Bronchial epithelial cell (primary cell): ENCODE data around the gene SULT2B1. TPM values are rescaled to one million over a fixed set of nuclear protein-coding genes. Genes with fewer than 3 reads are reported as not detected.
"Not testable (repeated sequence)": the region's sequence is repeated elsewhere in the genome, so short reads cannot be mapped to it uniquely, and the experiment has no call there.

Experiments
- DNase-seq: peaks from one replicate; pipeline ENCODE4 v3.0.0-alpha.2; 2010; ENCODE audit warnings: low read depth
- FAIRE-seq: peaks from 2 replicates; lab custom pipeline; 2011; peaks lifted over from hg19 to GRCh38; lab: Jason Lieb, UNC
- H3K27me3 ChIP-seq: 2 replicates; pipeline ENCODE4 v1.5.1; 2011; ENCODE audit warnings: low read length; ENCODE audit not compliant: control insufficient read depth, insufficient read depth
- H3K36me3 ChIP-seq: 2 replicates; pipeline ENCODE4 v1.5.1; 2011; ENCODE audit warnings: low read length; ENCODE audit not compliant: control insufficient read depth, insufficient read depth
- H3K4me3 ChIP-seq: 2 replicates; pipeline ENCODE4 v1.5.1; 2011; ENCODE audit warnings: mild to moderate bottlenecking, low read depth, low read length, control low read depth
- CTCF ChIP-seq: IDR thresholded peaks from 2 replicates; pipeline ENCODE4 v1.5.1; 2011; ENCODE audit warnings: mild to moderate bottlenecking, moderate library complexity, low read length, control low read depth, inconsistent platforms; ENCODE audit not compliant: insufficient read depth, severe bottlenecking
- total RNA-seq: library from RNA; depleted of rRNA; stranded (reverse); fragments of >200 nt; gene quantifications from 2 replicates; pipeline ENCODE4 v1.2.1, GENCODE V29; 2014

The SULT2B1 gene
- total RNA-seq, 1 donor from 2014 or later = 3.4 TPM

- no peaks in the 10 kb centered on the region for H3K27me3 ChIP-seq
- DNase-seq (peak; percentile 62), FAIRE-seq (no peak)
- no peak for TF ChIP-seq CTCF
- no peaks in the 10 kb centered on the region for H3K36me3 ChIP-seq
- peak overlapping the region; percentile 52 for H3K4me3 ChIP-seq
These were observed 38.5 kb upstream of the SULT2B1 start for GRCh38 chr19:48513289-48514122.

- Histone ChIP-seq H3K36me3 (no peaks in the 10 kb centered on the region), H3K4me3 (no peak overlapping the region), H3K27me3 (no peaks in the 10 kb centered on the region)
- no peak for DNase-seq
- no peak for TF ChIP-seq CTCF
- FAIRE-seq = no peak
These were observed 37.9 kb upstream of the SULT2B1 start for GRCh38 chr19:48514123-48514458.

GRCh38 chr19:48516536-48516935 is 35.4 kb upstream of the SULT2B1 start:
- no peak for TF ChIP-seq CTCF
- Histone ChIP-seq H3K4me3 (no peak overlapping the region), H3K27me3 (no peaks in the 10 kb centered on the region), H3K36me3 (no peaks in the 10 kb centered on the region)
- FAIRE-seq (no peak), DNase-seq (no peak)

GRCh38 chr19:48518207-48518606 is 33.8 kb upstream of the SULT2B1 start:
- TF ChIP-seq CTCF = no peak
- DNase-seq (no peak), FAIRE-seq (no peak)
- Histone ChIP-seq H3K36me3 (no peaks in the 10 kb centered on the region), H3K4me3 (no peak overlapping the region), H3K27me3 (no peaks in the 10 kb centered on the region)

GRCh38 chr19:48519426-48519825 is 32.5 kb upstream of the SULT2B1 start:
- not testable (repeated sequence) for DNase-seq, H3K4me3 ChIP-seq, FAIRE-seq, H3K36me3 ChIP-seq, H3K27me3 ChIP-seq

- FAIRE-seq (no peak), DNase-seq (no peak)
- TF ChIP-seq CTCF = no peak
- Histone ChIP-seq H3K27me3 (no peaks in the 10 kb centered on the region), H3K36me3 (no peaks in the 10 kb centered on the region), H3K4me3 (no peak overlapping the region)
These were observed 31.8 kb upstream of the SULT2B1 start for GRCh38 chr19:48520134-48520533.
